Kidney (tissue), 14 donors: ENCODE data around the gene MED16. TPM values are rescaled to one million over a fixed set of nuclear protein-coding genes. Genes with fewer than 3 reads are reported as not detected.

Experiments
- DNase-seq, 5 donors: peaks; one replicate each; pipeline ENCODE4 v3.0.0-alpha.2; 2013 to 2020
- FAIRE-seq: peaks from 2 replicates; lab custom pipeline; 2012; peaks lifted over from hg19 to GRCh38; lab: Jason Lieb, UNC
- H3K27ac ChIP-seq, 2 donors: one replicate each; pipeline ENCODE4 v1.7.0; 2013; ENCODE audit warnings: low read depth in 2 of 2, low read length in 2 of 2, inconsistent platforms in 1 of 2
- H3K27me3 ChIP-seq: one replicate; pipeline ENCODE4 v1.7.1; 2013; ENCODE audit warnings: low read length, inconsistent platforms; ENCODE audit not compliant: control insufficient read depth, insufficient read depth
- H3K36me3 ChIP-seq, 3 donors: one replicate each; pipeline versions ENCODE4 v1.7.0 to v1.7.1; 2013; ENCODE audit warnings: low read length in 3 of 3, control low read depth in 1 of 3, inconsistent platforms in 1 of 3; ENCODE audit not compliant: insufficient read depth in 3 of 3, control insufficient read depth in 2 of 3
- H3K4me1 ChIP-seq, 3 donors: one replicate each; pipeline versions ENCODE4 v1.7.0 to v1.7.1; 2013; ENCODE audit warnings: low read length in 3 of 3, inconsistent platforms in 1 of 3, low read depth in 1 of 3; ENCODE audit not compliant: control insufficient read depth in 2 of 3, insufficient read depth in 2 of 3
- H3K4me3 ChIP-seq, 3 donors: one replicate each; pipeline versions ENCODE4 v1.7.0 to v1.8.1; 2013; ENCODE audit warnings: low read length in 3 of 3, control low read depth in 1 of 3, inconsistent platforms in 1 of 3
- H3K9ac ChIP-seq, 3 donors: one replicate each; pipeline versions ENCODE4 v1.7.0 to v1.7.1; 2013; ENCODE audit warnings: low read length in 3 of 3, control low read depth in 1 of 3, inconsistent platforms in 1 of 3
- H3K9me3 ChIP-seq, 3 donors: one replicate each; pipeline versions ENCODE4 v1.7.0 to v1.7.1; 2013; ENCODE audit warnings: low read length in 3 of 3, control low read depth in 1 of 3, inconsistent platforms in 1 of 3; ENCODE audit not compliant: control insufficient read depth in 2 of 3, insufficient read depth in 1 of 3
- CTCF ChIP-seq: IDR thresholded peaks from 3 replicates; pipeline ENCODE4 v1.5.1; 2012; ENCODE audit warnings: mild to moderate bottlenecking, moderate library complexity, borderline replicate concordance; ENCODE audit not compliant: insufficient read depth; ENCODE audit errors: extremely low read depth
- intact Hi-C: fragments of 100-400 bp; cut with DNase I; formaldehyde crosslinking; loops from one replicate; pipeline ENCODE4 v1.11.1; 2022
- polyA plus RNA-seq: library from polyadenylated mRNA; stranded (reverse); fragments of 350-450 nt; fragmentation: Illumina TruSeq; extraction: RNeasy Lipid Tissue Mini Kit (QIAGEN cat#74804); gene quantifications from one replicate; pipeline ENCODE4 v1.2.3, GENCODE V29; 2014; ENCODE audit warnings: low read depth, low replicate concordance; ENCODE audit not compliant: insufficient read depth
- total RNA-seq: library from RNA; stranded (reverse); fragmentation: NEBNext Ultra II Directional; extraction: Animal tissue kit (Norgen Biotek cat#: 25700); gene quantifications from one replicate; pipeline ENCODE4 v1.2.1, GENCODE V29; 2021
- donor health status: control.
- donor health status: control.
- donor health status: control.
- donor health status: control.
- donor health status: control.
- donor health status: DM: yes; HTN: yes; CAD: no.
- donor health status: Normal renal cell carcinoma (clear cell type).

The MED16 gene
- total and polyA plus RNA-seq, 2 donors from 2014 or later: 56.5 to 72.1 TPM

- Histone ChIP-seq H3K9ac (peak within 1 kb of the TSS; percentile 30 to 95 (median 91)), H3K9me3 (no peaks in the 10 kb centered on the region), H3K36me3 (no peaks in the 10 kb centered on the region), H3K27ac (peak within 1 kb of the TSS; percentile 78 to 90), H3K4me1 (peaks cover 0 to 7% (median 3%) of the 10 kb centered on the region in 3 donors), H3K4me3 (peak within 1 kb of the TSS; percentile 68 to 72 (median 69)), H3K27me3 (peaks cover 2% of the 10 kb centered on the region)
- FAIRE-seq (no peak), DNase-seq (peak; percentile 68 to 94 (median 81))
- intact Hi-C loops: no loop called here
- no peak for TF ChIP-seq CTCF
Measured at GRCh38 chr19:913080-913748, 20.2 kb upstream of the MED16 start, which contains the start of gene R3HDM4. Gene R3HDM4 (minus strand): TSS chr19:913219. CDS start chr19:913157, 62 bp downstream.

GRCh38 chr19:912181-913079, 19.4 kb upstream of the MED16 start:
- DNase-seq: peak in 2 of 5 donors; percentile 75 to 86
- no peak for TF ChIP-seq CTCF
- intact Hi-C loops: no loop called here

GRCh38 chr19:911197-912033, 18.4 kb upstream of the MED16 start:
- intact Hi-C loops: no loop called here
- no peak overlapping the region for H3K9ac ChIP-seq
- no peak for FAIRE-seq
- no peak overlapping the region for H3K27ac ChIP-seq
- TF ChIP-seq CTCF: no peak
- H3K9me3 ChIP-seq: no peaks in the 10 kb centered on the region
- H3K36me3 ChIP-seq: no peaks in the 10 kb centered on the region
- peak in 1 of 5 donors; percentile 62 for DNase-seq
- H3K27me3 ChIP-seq: no peaks in the 10 kb centered on the region
- H3K4me1 ChIP-seq: peaks cover 0 to 3% (median 2%) of the 10 kb centered on the region in 3 donors
- H3K4me3 ChIP-seq: no peak overlapping the region

More at GRCh38 chr19:912181-913079, 19.4 kb upstream of the MED16 start:
- no peak for FAIRE-seq
- Histone ChIP-seq H3K36me3 (no peaks in the 10 kb centered on the region), H3K27ac (peak overlapping the region in 1 of 2 donors; percentile 81), H3K9me3 (no peaks in the 10 kb centered on the region), H3K9ac (peak overlapping the region in 1 of 3 donors; percentile 30), H3K4me1 (peaks cover 0 to 5% (median 3%) of the 10 kb centered on the region in 3 donors), H3K4me3 (peak overlapping the region; percentile 55 to 69 (median 65)), H3K27me3 (no peaks in the 10 kb centered on the region)
